BLaER1 (cell line): ENCODE data around the gene SASH1.
"Not testable (repeated sequence)": the region's sequence is repeated elsewhere in the genome, so short reads cannot be mapped to it uniquely, and the experiment has no call there.

ENCODE experiments used
- H3K27ac ChIP-seq: shearing (Covaris generic); formaldehyde crosslinking; 2 replicates; pipeline ENCODE4 v1.8.1; 2022
- H3K27me3 ChIP-seq: shearing (Covaris generic); formaldehyde crosslinking; 2 replicates; pipeline ENCODE4 v1.8.1; 2022
- H3K36me3 ChIP-seq: shearing (Covaris generic); formaldehyde crosslinking; 2 replicates; pipeline ENCODE4 v1.8.1; 2022
- H3K4me1 ChIP-seq: shearing (Covaris generic); formaldehyde crosslinking; 2 replicates; pipeline ENCODE4 v1.8.1; 2022
- H3K4me2 ChIP-seq: shearing (Covaris generic); formaldehyde crosslinking; 2 replicates; pipeline ENCODE4 v1.8.1; 2022
- H3K4me3 ChIP-seq: shearing (Covaris generic); formaldehyde crosslinking; 2 replicates; pipeline ENCODE4 v1.8.1; 2022
- H3K9ac ChIP-seq: shearing (Covaris generic); formaldehyde crosslinking; 2 replicates; pipeline ENCODE4 v1.8.1; 2022
- H3K9me3 ChIP-seq: shearing (Covaris generic); formaldehyde crosslinking; 2 replicates; pipeline ENCODE4 v1.8.1; 2022
- H4K20me1 ChIP-seq: shearing (Covaris generic); formaldehyde crosslinking; 2 replicates; pipeline ENCODE4 v1.8.1; 2022
- Cebpa-rat ChIP-seq: shearing (Covaris generic); IDR thresholded peaks from 2 replicates; pipeline ENCODE4 v1.8.1; 2022

The SASH1 gene

GRCh38 chr6:148345578-148345977 is 2.9 kb downstream of the SASH1 start:
- Histone ChIP-seq H4K20me1 (peaks cover 5% of the 10 kb centered on the region; the same call in 1 of the 2 replicates), H3K4me3 (no peak overlapping the region), H3K27me3 (peaks cover 50% of the 10 kb centered on the region), H3K4me1 (0 out of 2 replicates have a peak, but pooled peaks cover 6% of the 10 kb centered on the region), H3K27ac (no peak overlapping the region), H3K9ac (no peak overlapping the region), H3K4me2 (no peak overlapping the region), H3K36me3 (no peaks in the 10 kb centered on the region), H3K9me3 (no peaks in the 10 kb centered on the region; the same call in 1 of the 2 replicates)
- TF ChIP-seq Cebpa-rat: no peak

GRCh38 chr6:148346681-148347440 is 4.2 kb downstream of the SASH1 start:
- Histone ChIP-seq H3K27me3 (peaks cover 37% of the 10 kb centered on the region), H3K27ac (no peak overlapping the region), H4K20me1 (peaks cover 5% of the 10 kb centered on the region; the same call in 1 of the 2 replicates), H3K4me2 (no peak overlapping the region), H3K4me3 (no peak overlapping the region), H3K4me1 (0 out of 2 replicates have a peak, but pooled peaks cover 4% of the 10 kb centered on the region), H3K36me3 (no peaks in the 10 kb centered on the region), H3K9me3 (no peaks in the 10 kb centered on the region; the same call in 1 of the 2 replicates), H3K9ac (no peak overlapping the region)
- TF ChIP-seq Cebpa-rat: no peak

DNA sequence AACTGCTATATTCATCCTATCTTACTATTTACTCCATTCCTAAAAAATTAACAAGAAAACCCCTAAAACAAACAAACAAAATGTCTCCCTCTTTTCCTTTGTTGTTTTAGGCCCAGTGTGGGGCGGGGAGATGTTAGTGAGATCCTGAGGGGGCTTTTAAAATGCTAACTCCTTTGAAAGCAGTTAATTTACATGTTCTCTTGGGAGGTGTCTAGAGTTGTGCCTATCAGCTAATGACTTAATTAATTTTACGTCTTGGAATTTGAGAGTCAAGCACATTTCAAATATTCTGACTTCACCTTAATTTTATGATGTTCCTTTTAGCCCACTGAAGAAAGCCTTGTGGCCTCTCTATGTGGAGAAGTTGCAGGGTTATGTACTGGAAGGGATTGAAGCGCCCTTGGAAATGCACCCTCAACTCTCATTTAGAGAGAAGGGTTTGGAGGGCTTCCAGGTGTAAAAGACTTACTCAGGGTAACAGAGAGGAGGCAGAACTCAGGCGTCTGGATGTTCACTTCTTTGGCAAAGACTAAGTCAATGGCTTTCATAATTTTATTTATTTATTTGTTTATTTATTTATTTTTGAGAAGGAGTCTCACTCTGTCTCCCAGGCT is 4.9 kb downstream of the SASH1 start:
- peaks cover 30% of the 10 kb centered on the region for H3K27me3 ChIP-seq
- no peak overlapping the region for H3K4me3 ChIP-seq
- H3K9ac ChIP-seq: no peak overlapping the region
- no peaks in the 10 kb centered on the region; the same call in 1 of the 2 replicates for H3K9me3 ChIP-seq
- H3K36me3 ChIP-seq: no peaks in the 10 kb centered on the region
- H3K27ac ChIP-seq: no peak overlapping the region
- no peak for TF ChIP-seq Cebpa-rat
- peaks cover 5% of the 10 kb centered on the region; the same call in 1 of the 2 replicates for H4K20me1 ChIP-seq
- no peak overlapping the region for H3K4me2 ChIP-seq
- H3K4me1 ChIP-seq: no peaks in the 10 kb centered on the region

- no peak overlapping the region for H3K4me3 ChIP-seq
- H3K4me2 ChIP-seq: no peak overlapping the region
- H3K36me3 ChIP-seq: no peaks in the 10 kb centered on the region
- no peak for TF ChIP-seq Cebpa-rat
- no peaks in the 10 kb centered on the region for H3K4me1 ChIP-seq
- no peak overlapping the region for H3K27ac ChIP-seq
- peaks cover 23% of the 10 kb centered on the region for H3K27me3 ChIP-seq
- no peaks in the 10 kb centered on the region for H3K9me3 ChIP-seq
- H4K20me1 ChIP-seq: no peaks in the 10 kb centered on the region
- no peak overlapping the region for H3K9ac ChIP-seq
Observed at GRCh38 chr6:148348335-148348734, 5.7 kb downstream of the SASH1 start.

- H3K9me3 ChIP-seq: no peaks in the 10 kb centered on the region
- H4K20me1 ChIP-seq: no peaks in the 10 kb centered on the region
- no peak overlapping the region for H3K4me3 ChIP-seq
- H3K4me2 ChIP-seq: no peak overlapping the region
- H3K27me3 ChIP-seq: peaks cover 18% of the 10 kb centered on the region
- no peak for TF ChIP-seq Cebpa-rat
- no peak overlapping the region for H3K27ac ChIP-seq
- no peaks in the 10 kb centered on the region for H3K4me1 ChIP-seq
- no peaks in the 10 kb centered on the region for H3K36me3 ChIP-seq
- H3K9ac ChIP-seq: no peak overlapping the region
Observed at GRCh38 chr6:148348778-148349177, 6.1 kb downstream of the SASH1 start.

- TF ChIP-seq Cebpa-rat: no peak
Observed at GRCh38 chr6:148349466-148349865, 6.8 kb downstream of the SASH1 start.

DNA sequence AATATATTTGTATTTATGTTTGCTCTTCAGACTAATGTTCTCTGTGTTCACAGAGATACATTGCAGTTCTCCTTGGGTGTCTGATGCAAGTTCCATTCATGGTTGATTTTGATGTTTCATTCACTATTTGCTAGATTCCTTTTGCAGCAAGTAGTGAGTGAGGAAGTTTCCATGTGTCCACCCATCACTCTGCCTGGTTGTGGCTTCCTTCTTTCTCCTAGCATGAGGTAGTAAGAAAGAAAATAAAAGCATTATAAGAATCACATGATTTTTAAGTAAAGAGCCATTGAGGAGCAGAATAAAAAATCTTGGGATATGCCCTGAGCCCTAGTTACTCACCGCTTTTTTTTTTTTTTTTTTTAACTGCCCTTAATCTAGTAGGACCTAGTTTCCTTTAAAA is 8.7 kb downstream of the SASH1 start:
- Histone ChIP-seq H3K9me3 (no peaks in the 10 kb centered on the region), H3K4me2 (no peak overlapping the region), H3K4me1 (no peaks in the 10 kb centered on the region), H3K27ac (no peak overlapping the region), H4K20me1 (no peaks in the 10 kb centered on the region), H3K9ac (no peak overlapping the region), H3K27me3 (no peaks in the 10 kb centered on the region), H3K4me3 (no peak overlapping the region), H3K36me3 (no peaks in the 10 kb centered on the region)
- TF ChIP-seq Cebpa-rat: no peak

More at GRCh38 chr6:148349466-148349865, 6.8 kb downstream of the SASH1 start:
- no peak overlapping the region for H3K4me3 ChIP-seq
- H3K27ac ChIP-seq: no peak overlapping the region
- no peaks in the 10 kb centered on the region for H3K4me1 ChIP-seq
- peaks cover 12% of the 10 kb centered on the region; the same call in 1 of the 2 replicates for H3K27me3 ChIP-seq
- H3K36me3 ChIP-seq: no peaks in the 10 kb centered on the region
- H3K9me3 ChIP-seq: no peaks in the 10 kb centered on the region
- H3K9ac ChIP-seq: no peak overlapping the region
- no peaks in the 10 kb centered on the region for H4K20me1 ChIP-seq
- no peak overlapping the region for H3K4me2 ChIP-seq

- not testable (repeated sequence) for H3K9ac ChIP-seq, H3K4me3 ChIP-seq, H3K9me3 ChIP-seq, H3K27me3 ChIP-seq, H4K20me1 ChIP-seq, H3K36me3 ChIP-seq, H3K27ac ChIP-seq, H3K4me2 ChIP-seq, H3K4me1 ChIP-seq
Observed at GRCh38 chr6:148352421-148352820, 9.8 kb downstream of the SASH1 start.

DNA sequence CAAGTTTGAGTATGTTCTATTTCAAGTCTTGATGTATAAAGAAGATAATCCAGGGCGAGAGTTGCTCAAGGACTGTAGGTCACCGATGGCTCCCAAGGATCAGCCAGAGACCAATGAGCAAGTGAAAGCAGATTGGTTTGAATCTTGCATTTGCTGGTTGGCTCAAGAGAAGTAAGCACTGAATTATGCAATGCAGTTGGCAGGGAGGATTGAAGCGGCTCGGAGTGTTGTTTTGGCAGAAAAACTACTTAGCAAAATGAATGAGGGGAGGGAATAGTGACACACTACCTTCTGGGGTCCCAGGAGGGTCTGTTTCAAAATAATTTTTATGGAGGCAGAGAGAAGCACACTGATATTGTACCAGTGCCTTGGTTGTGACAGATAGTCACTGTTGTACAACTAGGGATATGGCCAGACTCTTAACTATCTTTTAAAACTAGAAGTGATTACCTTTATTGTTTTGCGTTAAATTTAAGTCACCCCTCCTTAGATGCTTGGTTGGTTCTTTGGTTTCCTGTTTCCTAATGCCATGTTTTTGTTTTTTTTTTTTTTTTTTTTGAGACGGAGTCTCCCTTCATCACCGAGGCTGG is 15.7 kb downstream of the SASH1 start:
- H4K20me1 ChIP-seq: no peaks in the 10 kb centered on the region
- H3K9me3 ChIP-seq: no peaks in the 10 kb centered on the region
- H3K36me3 ChIP-seq: no peaks in the 10 kb centered on the region
- no peaks in the 10 kb centered on the region for H3K27me3 ChIP-seq
- no peak overlapping the region for H3K4me3 ChIP-seq
- 0 out of 2 replicates have a peak, but pooled peaks cover 5% of the 10 kb centered on the region for H3K4me1 ChIP-seq
- no peak overlapping the region for H3K4me2 ChIP-seq
- no peak for TF ChIP-seq Cebpa-rat
- H3K27ac ChIP-seq: no peak overlapping the region
- no peak overlapping the region for H3K9ac ChIP-seq

DNA sequence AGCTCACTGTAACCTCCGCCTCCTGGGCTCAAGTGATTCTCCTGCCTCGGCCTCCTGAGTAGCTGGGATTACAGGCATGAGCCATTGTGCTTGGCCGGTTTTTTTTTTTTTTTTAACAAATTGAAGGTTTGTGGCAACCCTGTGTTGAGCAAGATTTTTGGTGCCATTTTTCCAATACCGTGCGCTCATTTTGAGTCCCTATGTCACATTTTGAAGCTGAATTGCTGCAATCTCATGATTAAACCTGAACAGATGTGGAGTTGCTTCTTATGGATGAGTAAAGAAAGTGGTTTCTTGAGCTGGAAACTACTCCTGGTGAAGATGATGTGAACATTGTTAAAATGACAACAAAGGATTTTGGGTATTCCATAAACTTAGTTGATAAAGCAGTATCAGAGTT is 16.6 kb downstream of the SASH1 start:
- 0 out of 2 replicates have a peak, but pooled peaks cover 2% of the 10 kb centered on the region for H3K27me3 ChIP-seq
- H3K4me1 ChIP-seq: 0 out of 2 replicates have a peak, but pooled peaks cover 5% of the 10 kb centered on the region
- TF ChIP-seq Cebpa-rat: no peak
- H3K27ac ChIP-seq: no peak overlapping the region
- no peaks in the 10 kb centered on the region for H3K9me3 ChIP-seq
- H3K9ac ChIP-seq: no peak overlapping the region
- no peaks in the 10 kb centered on the region for H4K20me1 ChIP-seq
- no peaks in the 10 kb centered on the region for H3K36me3 ChIP-seq
- H3K4me3 ChIP-seq: no peak overlapping the region
- H3K4me2 ChIP-seq: no peak overlapping the region
